ENCODE measurements around the gene FBXL14.

The FBXL14 gene

DNA sequence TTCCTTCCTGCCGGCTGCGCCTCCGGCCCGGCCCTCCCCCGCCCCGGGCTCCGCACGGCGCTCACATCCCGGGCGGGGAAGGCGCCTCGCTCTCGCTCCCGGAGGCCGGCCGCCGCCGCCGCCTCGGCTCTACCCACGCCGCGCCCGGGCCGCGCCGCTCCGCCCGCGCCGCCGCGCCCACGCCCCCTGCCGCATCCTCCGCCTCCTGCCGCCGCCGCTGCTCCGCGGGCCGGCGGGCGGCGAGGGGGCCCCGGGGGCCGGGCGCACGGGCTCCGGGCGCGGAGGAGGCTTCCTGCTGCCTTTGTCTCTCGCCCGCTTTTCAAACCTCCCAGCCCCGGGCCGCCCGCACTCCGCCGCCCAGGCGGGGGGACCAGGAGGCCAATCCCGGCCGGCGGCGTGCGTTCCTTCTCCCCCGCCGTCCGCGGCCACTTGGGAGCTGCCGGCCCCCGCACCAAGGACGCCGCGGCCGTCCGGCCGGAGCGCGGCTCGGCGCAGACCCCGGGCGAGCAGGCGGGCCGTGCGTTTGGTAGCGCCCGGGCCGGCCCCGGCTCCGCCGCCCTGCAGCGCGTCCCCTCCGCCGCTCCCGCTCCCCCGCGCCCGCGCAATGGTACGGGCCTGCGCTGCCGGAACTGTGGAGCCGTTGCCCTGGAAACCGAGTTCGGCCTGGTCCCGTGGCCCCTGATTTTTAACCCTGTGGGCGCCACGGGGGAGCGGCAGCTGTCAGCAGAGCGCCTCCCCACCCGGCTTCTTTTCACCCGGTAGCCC lies at the start of gene FBXL14:
TSS of gene FBXL14 (minus strand) at position 321 of the 765 bp plus-strand sequence. CDS start 515 bp downstream, outside the sequence.
- DNase-seq = peak; percentile 92 to 93

GRCh38 chr12:1643905-1644533 lies 49.6 kb upstream of the FBXL14 start:
- no peak for DNase-seq

- DNase-seq = no peak
Observed at GRCh38 chr12:1643043-1643442, 48.7 kb upstream of the FBXL14 start.

- DNase-seq = no peak
Observed at GRCh38 chr12:1642513-1642912, 48.1 kb upstream of the FBXL14 start.

DNA sequence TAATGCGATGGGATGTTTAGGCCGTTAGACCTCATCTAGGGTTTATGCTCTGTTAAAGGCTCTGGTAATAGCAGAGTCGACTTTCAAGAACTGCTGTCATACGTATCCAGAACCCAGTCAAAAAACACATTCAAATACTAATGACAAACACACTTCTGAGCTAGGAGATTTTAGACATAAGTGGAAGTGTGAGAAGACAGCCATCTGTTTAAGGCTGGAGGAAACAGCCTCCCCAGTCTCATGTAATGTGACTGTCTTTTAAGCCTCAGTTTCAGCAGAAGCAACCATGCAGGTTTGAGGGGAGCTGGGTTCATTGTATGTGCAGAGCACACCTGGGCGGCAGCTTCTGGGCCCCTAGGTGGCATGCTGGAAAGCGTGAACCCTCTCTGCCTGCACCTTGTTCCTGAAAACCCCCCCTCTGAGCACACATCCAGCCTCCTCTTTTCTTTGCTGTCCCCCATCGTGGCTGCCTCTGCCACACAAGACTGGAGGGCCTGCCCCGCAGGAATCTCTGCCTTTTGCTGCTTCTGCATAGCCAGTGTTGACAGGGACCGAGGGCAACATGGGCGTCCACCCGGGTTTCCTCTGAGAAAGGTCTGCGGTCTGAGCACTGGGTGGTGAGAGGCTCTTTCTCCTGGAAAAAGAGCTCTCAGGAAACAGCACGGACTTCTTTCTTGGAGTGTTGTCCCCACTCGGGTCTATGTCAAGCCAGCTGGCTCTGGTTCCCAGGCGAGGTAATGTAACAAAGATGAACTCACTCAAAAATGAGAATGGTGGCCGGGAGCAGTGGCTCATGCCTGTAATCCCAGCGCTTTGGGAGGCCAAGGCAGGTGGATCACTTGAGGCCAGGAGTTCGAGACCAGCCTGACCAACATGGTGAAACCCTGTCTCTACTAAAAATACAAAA lies 46.2 kb upstream of the FBXL14 start:
- DNase-seq = no peak

GRCh38 chr12:1639538-1639937 lies 45.2 kb upstream of the FBXL14 start:
- DNase-seq = no peak

GRCh38 chr12:1638203-1638602 lies 43.8 kb upstream of the FBXL14 start:
- DNase-seq = no peak

DNA sequence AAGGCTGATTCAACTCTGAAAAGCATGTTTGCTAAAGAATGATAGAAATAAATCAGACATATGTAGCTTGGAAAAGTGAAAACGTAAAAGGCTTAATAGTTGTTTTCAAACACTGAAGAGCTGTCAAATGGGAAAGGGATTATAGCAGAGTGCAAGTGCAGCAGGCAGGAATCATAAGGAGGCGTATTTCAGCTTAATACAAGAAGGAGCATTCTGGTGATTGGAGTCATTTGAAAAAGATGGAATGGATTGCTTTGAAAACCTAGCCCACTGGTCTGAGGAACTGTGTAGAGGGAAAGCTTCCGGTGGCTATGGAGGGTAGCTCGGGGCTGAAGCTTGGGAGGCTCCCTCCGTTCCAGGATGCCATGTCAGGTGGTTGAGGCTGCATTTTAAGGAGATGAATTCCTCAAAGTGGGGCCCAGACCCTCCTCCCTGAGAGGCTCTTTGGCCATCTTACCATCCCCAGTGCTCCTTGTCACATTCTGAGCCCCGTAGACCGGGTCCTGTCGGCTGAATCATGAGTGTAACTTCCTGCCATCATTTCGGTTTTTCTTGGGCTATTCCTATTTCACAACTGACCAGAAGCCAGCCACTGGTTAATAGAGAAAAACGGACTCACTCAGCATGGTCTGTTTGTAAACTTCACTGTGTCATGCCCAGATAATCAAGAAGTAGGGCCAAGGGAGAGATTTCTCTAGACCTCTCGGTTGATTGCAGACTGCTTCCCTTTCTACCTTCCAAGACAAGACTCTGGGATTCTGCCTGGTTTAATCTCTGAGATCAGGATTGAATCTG lies 41.1 kb upstream of the FBXL14 start:
- DNase-seq = peak in 1 of 2 donors; percentile 5

DNA sequence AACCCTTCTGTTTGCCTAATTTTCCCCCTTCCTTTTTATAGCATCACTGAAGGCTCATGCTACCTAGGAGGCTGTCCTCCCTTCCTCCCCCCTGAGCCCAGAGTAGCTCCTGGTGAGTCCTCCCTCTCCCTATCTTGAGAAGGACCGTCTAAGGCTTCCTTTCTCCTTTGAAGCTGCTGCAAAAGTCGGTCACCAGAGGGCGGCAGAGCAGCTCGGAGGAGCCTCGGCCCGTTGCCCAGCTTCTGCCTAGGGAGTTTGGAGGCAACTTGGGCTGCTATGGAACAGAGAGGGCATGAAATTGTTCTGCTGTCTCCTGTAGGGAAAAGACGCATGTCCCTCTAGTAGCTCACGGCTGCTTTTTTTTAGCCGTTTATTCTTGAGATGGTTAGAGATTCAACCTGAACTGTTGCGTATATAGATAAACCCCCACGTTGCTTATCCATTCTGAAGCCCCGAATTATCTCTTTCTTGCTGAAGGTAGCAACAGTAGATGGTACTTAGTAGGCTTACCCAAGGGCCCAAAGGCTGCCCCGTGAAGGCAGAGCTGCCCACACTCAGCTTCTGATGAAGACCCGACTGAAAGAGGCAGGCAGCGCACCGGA lies 40.3 kb upstream of the FBXL14 start:
- peak; percentile 55 to 59 for DNase-seq

DNA sequence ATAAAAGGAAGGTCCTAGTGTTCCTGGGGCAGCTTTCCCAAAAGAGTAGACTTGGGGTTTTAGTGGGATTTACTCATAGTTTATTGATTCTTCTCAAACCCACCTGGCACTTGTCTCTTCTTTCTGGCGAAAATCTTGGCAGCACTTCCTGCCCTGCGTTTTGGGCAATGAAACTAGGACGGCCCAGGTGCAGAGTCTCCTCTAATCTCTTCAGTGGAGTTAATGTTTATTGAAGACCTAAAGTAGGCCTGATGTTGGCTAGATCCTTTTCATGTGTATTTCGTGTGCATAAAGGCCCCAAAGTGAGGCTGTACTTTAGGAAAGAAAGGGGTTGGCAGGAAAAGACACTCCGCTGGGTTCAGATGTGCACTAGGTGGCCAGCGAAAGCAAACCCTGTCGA lies 39.8 kb upstream of the FBXL14 start:
- DNase-seq = no peak

DNA sequence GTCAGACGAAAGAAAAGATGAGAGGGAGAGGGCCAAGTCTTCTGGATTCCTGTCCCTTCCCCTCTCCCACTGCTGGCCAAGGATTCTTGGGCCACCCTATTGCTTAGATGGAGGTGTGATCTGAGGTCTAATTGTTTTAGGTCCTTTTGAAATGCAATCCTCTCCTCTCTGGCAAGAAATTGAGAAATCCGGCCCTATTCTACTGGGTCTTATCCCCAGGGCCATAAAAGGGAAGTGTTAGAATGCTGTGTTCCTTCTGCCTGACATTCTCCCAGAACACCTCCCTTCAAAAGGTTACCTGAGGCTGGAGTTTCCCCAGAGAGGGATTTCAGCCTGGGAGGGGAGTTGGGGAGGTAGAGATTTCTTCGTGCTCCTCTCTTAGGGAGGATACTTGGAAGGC lies 39.1 kb upstream of the FBXL14 start:
- no peak for DNase-seq

- no peak for DNase-seq
Observed at GRCh38 chr12:1632702-1633101, 38.3 kb upstream of the FBXL14 start.

- DNase-seq = no peak
Observed at GRCh38 chr12:1630827-1631591, 36.6 kb upstream of the FBXL14 start.

GRCh38 chr12:1630133-1630826 lies 35.9 kb upstream of the FBXL14 start:
- peak in 1 of 2 donors; percentile 9 for DNase-seq

DNA sequence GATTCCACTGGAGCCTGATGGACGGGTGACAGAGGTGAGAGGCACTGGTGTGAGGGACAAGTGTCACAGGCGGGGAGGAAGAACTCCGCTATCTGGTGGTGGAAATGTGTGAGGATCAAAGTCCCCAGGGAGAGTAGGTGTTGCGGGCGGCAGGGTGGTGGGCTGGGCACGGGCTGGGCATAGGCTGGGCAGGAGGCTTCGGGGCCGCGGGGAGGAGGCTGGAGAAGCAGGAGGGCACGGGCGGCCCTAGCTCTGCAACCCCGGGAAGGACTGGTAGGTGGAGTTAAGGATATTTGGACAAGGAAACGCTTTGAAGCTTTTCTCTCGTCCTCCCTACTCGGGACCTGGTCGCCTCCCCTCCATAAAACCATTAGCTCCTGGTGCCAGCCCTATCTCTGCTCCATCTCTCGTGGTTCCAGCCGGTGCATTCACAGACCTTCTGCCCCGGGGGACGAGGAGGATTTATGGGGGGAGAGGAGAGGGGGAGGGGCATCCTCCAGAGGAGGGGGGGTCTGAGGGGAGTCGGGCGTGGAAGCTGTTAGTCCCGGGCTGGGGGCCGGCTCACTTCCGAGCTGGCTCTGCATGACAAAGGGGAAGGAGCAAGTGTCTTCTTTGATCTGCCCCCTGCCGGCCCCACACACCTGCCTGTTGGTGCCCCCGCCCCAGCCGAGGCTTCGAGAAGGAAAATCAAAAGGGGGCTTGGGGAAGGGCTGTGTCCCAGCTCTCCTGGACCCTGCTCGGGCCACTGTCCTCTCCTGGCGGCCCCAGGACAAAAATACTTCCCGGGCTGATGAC lies 35.2 kb upstream of the FBXL14 start:
- peak in 1 of 2 donors; percentile 9 for DNase-seq

DNA sequence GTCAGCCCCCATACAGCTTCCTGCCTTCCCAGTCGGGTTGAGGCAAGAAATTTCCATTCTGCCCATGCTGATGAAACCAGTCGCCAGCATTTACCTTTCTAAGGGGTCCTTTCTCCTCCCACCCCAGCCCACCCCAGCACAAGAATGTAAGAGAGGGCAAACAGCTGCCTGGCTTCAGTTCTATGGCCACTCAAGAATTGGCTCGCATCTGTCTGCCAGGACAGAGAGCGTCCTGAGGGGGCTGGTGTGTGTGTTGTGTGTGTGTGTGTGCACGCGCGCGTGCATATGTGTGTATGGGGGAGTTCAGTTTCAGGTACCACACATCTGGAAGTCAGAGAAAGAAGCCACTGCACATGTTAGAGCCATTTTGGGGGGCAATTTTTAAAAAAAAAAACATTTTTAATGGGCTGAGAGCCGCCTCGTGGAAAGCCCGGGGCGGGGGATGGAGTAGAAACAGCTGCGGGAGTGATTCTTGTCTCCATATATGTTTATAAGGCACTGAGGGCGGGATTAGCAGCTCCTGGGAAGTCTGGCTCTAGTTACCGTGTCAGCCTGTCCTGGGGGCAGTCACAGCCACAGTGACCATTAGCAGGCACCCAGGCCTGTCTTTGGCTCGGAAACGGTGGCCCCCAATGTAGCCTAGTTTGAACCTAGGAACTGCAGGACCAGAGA lies 34.4 kb upstream of the FBXL14 start, which contains the start of gene WNT5B:
TSS of gene WNT5B (plus strand) at position 566 of the 672 bp plus-strand sequence. CDS start 2,124 bp downstream, outside the sequence.
- DNase-seq = no peak

- no peak for DNase-seq
Observed at GRCh38 chr12:1622406-1622805, 28.0 kb upstream of the FBXL14 start.

DNA sequence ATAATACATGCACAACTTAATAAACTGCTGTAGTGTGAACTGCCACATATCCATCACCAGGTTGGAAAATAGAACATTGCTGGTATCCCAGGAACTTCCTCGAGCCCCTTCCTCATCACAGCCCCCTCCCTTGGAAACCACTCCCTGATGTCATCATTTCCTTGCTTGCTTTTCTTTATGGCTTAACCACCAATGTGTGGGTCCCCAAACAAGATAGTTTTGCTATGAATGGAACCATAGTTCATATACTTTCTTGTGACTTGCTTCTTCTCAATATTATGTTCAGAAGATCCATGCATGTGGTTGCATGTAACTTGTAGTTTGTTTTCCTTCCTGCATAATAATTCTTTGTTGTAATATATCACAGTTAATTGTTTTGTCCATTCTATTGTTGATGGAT lies 25.7 kb upstream of the FBXL14 start:
- no peak for DNase-seq

DNA sequence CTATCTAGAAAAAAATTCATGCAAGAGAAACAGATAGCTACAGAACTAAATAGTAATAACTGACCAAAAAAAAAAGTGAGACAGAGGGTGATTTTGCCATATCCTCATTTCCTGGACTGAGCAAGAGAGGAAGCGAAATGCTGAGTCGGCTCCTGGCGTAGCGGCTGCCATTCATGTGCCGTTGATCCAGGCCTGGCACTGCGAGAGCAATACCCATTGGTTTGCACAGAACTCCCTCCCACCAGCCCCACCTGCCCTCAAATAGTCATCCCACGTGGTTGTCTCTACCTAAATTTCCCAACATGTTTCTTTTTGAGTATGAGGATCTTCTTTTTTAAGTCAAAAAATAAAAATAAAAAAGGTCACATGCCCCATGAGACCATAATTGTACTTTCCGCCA lies 25.2 kb upstream of the FBXL14 start:
- peak in 1 of 2 donors; percentile 62 for DNase-seq

Measured in CD4-positive, alpha-beta T cell treated with Interleukin-1 beta for 1 hour (primary cell).